CD4-positive, alpha-beta T cell treated with Interleukin-6 at 100 ng/mL for 8 hours (primary cell): Measurements from ENCODE around the gene PAFAH1B1.
"Not testable (repeated sequence)": the region's sequence is repeated elsewhere in the genome, so short reads cannot be mapped to it uniquely, and the experiment has no call there.

ENCODE experiments used
- DNase-seq: peaks from one replicate; pipeline ENCODE4 v3.0.0-alpha.2; 2020; ENCODE audit warnings: mixed read lengths, low spot score

PAFAH1B1 gene

GRCh38 chr17:2594722-2595599 lies 1.5 kb downstream of the PAFAH1B1 start:
- DNase-seq = no peak

GRCh38 chr17:2595716-2596115 lies 2.3 kb downstream of the PAFAH1B1 start:
- no peak for DNase-seq

- no peak for DNase-seq
Observed at GRCh38 chr17:2598166-2598565, 4.7 kb downstream of the PAFAH1B1 start.

- DNase-seq = no peak
Observed at GRCh38 chr17:2602597-2603017, 9.2 kb downstream of the PAFAH1B1 start.

GRCh38 chr17:2608350-2608913 lies 15.0 kb downstream of the PAFAH1B1 start:
- no peak for DNase-seq

GRCh38 chr17:2609091-2609490 lies 15.6 kb downstream of the PAFAH1B1 start:
- no peak for DNase-seq

- DNase-seq = no peak
Observed at GRCh38 chr17:2610195-2611175, 17.0 kb downstream of the PAFAH1B1 start.

- no peak for DNase-seq
Observed at GRCh38 chr17:2611627-2612026, 18.2 kb downstream of the PAFAH1B1 start.

GRCh38 chr17:2612630-2613029 lies 19.2 kb downstream of the PAFAH1B1 start:
- no peak for DNase-seq

- no peak for DNase-seq
Observed at GRCh38 chr17:2613089-2613808, 19.8 kb downstream of the PAFAH1B1 start.

GRCh38 chr17:2615882-2616281 lies 22.4 kb downstream of the PAFAH1B1 start:
- no peak for DNase-seq

- no peak for DNase-seq
Observed at GRCh38 chr17:2621241-2621640, 27.8 kb downstream of the PAFAH1B1 start.

- not testable (repeated sequence) for DNase-seq
Observed at GRCh38 chr17:2621951-2622405, 28.5 kb downstream of the PAFAH1B1 start.

- not testable (repeated sequence) for DNase-seq
Observed at GRCh38 chr17:2622721-2623301, 29.4 kb downstream of the PAFAH1B1 start.

GRCh38 chr17:2624292-2624731 lies 30.9 kb downstream of the PAFAH1B1 start:
- no peak for DNase-seq

- not testable (repeated sequence) for DNase-seq
Observed at GRCh38 chr17:2626626-2627219, 33.3 kb downstream of the PAFAH1B1 start.

GRCh38 chr17:2628922-2629321 lies 35.5 kb downstream of the PAFAH1B1 start:
- not testable (repeated sequence) for DNase-seq

GRCh38 chr17:2631211-2631610 lies 37.8 kb downstream of the PAFAH1B1 start:
- DNase-seq = no peak

GRCh38 chr17:2634361-2634960 lies 41.0 kb downstream of the PAFAH1B1 start:
- no peak for DNase-seq

GRCh38 chr17:2635241-2635640 lies 41.8 kb downstream of the PAFAH1B1 start:
- DNase-seq = no peak
